GM19240 (cell line): ENCODE data around the gene MARCKSL1.

Experiments used
- DNase-seq: peaks from one replicate; pipeline ENCODE4 v3.0.0; 2011; ENCODE audit warnings: low spot score; ENCODE audit not compliant: insufficient read length

Gene MARCKSL1

DNA sequence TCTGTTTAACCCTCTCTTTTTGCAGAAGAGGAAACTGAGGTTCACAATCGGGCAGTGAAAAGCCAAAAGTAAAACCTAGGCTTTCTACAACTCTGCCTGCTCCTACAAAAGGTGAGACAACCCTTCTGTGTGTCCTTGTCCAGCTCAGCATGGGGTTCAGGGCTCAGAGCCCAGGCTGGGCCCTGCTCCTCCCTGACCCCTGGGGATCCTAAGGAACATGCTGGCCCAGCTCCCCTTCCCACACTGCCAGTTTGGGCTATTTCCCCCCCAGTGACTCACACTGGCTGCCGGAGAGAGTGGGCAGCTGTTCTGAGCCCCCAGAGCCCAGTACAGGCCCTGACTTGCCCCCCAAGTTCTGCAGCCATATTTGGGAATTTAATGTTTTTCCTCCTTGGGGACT, 17.4 kb upstream of the MARCKSL1 start:
- no peak for DNase-seq

DNA sequence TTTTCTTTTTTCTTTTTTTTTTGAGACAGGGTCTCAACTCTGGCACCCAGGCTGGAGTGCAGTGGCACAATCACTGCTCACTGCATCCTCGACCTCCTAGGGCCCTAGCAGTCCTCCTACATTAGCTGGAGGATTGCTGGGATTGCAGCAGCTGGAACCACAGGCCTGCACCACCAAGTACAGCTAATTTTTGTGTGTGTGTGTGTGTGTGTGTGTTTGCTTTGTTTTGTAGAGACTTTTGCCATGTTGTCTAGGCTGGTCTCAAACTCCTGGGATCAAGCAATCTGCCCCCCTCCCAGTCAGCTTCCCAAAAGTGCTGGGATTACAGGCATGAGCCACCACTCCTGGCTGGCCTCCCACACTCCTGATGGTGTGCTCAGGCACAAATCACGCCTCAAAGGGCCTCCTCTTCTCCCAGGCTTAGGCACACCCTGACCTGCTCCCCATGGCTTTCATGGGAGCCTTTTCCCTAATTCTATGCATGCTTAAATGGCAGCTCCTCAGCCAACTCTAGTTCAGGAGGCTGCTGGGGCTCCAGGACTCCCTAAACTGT, 16.9 kb upstream of the MARCKSL1 start:
- DNase-seq: no peak

DNA sequence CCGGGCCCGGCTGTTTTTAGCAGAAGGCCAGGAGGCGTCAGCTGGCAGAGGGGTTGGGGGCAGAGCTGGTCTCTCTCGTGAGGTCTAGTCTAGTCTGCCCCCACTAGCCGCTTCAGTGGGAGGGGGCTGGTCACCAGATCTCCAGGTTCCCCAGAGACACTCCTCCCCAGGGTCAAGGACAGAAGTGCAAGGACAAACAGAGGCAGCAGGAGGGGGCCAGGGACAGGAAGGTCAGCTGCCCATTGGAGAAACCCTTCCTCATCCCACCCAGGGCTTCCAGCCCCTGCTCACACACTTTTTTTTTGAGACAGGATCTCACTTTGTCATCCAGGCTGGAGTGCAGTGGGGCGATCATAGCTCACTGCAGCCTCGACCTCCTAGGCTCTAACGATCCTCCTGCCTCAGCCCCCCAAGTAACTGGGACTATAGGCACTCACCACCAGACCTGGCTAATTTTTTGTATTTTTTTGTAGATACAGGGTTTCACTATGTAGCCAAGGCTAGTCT, 16.3 kb upstream of the MARCKSL1 start:
- no peak for DNase-seq

DNA sequence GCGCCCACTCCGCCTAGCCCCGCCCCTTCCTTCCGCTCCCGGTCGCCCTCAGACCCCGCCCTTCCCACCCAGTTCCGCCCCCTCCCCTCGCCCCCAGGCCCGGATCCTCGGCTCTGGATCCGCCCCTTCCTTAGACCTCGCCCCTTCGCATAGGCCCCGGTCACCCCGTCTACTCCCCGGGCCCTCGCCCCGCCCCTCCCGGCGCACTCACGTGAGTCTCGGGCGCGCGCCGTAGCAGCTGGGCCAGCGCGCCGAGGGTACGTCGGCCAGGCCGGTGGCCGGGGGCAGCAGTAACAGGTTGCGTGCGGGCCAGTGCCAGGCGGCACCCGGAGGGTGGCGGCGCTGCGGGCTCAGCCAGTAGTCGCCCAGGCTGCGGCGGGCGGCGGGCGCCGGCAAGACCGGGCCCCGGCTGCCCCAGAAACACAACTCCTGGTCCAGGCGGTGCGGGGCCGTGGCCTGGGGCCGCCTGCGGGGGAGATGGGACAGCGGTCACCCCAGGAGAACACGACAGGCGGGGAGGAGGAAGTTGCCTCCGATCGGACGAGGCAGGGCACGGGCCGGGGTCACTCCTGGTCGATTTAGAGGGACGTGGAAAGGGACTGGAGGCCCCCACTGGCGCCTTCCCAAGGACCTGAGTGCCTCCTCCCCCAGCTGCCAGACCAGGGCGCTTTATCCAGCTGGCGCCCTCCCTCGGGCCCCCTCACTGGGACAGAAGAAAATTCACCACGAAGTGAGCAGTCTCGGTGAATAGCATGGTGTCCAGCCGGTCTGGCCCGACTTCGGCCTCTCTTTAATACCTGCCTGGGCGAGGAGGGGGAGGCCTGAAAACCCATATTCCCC, 15.6 kb upstream of the MARCKSL1 start:
- DNase-seq: peak; percentile 88

DNA sequence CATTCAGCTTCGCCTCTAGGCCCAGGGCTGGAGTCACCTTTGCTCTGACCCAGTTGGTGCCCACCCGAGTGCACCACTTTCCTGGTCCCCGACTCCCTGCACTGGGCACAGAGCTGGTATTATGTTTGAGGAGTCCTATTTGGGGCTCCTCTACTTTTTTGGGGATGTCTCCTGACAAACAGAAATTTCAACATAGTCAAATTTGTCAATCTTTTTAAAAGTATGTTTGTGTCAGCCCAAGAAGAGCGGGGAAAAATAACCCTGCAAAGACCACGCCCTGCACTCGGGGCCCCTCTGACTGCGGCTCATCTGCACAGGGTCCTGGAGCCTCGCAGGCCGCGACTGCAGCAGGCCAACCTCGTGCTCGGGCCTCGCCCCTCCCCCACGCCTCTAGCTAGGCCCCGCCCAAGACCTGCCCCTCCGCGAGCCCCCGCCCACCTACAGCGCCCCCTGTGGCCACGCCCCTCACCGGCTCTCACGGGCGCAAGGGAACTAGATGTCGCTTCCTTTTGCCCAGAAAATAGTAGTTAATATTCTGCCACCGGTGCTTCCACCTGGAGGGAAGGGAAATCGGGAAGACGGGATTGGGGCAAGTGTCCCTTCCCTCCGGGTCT, 14.9 kb upstream of the MARCKSL1 start:
- DNase-seq: peak; percentile 59

DNA sequence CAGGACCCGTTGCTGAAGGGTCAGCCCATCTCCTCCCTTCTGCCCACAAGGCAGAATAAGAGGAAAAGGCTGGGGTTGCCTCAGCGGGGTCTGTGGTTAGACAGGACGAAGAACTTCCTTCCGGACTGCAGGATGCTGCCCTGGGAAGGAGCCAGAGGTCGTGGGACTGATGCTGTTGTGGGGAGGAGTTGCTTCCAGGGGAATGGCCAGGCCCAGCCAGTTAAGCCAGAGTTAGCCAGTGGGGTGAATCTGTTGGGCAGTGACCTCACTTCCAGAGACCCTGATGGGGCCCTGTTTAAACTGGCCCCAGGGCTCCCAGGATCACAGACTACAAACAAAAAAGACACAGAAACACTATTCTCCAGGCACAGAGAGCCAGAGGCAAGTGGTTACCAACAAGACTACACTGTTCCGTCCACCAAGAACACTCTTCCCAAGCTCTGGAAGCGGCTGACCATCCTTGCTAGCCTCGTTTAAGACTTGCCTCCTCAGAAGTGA, 13.2 kb upstream of the MARCKSL1 start:
- DNase-seq: no peak

DNA sequence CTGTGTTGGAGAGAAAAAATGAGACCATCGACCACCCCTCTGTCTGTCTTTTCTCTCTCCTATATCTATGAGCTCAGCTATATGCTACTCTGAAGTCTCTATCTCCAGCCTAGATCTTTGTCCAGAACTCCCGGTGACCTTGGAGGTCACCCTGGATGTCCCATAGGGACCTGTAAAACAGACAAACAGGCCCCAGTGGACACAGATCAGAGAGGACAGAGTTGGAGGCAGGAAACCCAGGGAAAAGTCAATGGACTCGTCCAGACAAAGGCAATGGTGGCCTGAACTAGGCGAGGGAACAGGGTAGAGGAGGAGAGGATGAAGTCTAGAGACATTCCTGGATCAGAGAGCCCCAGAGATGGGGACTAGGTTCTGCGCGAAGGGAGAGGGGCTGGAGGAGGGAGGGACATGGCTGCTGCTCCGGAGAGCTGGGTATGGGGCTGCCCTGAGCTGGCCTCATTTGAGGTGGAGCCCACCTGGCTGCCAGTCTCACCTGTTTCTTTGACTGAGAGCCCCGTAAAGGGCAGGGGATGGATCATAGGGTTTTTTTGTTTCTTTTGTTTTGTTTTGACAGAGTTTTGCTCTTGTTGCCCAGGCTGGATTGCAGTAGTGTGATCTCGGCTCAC, 10.6 kb upstream of the MARCKSL1 start:
- no peak for DNase-seq

DNA sequence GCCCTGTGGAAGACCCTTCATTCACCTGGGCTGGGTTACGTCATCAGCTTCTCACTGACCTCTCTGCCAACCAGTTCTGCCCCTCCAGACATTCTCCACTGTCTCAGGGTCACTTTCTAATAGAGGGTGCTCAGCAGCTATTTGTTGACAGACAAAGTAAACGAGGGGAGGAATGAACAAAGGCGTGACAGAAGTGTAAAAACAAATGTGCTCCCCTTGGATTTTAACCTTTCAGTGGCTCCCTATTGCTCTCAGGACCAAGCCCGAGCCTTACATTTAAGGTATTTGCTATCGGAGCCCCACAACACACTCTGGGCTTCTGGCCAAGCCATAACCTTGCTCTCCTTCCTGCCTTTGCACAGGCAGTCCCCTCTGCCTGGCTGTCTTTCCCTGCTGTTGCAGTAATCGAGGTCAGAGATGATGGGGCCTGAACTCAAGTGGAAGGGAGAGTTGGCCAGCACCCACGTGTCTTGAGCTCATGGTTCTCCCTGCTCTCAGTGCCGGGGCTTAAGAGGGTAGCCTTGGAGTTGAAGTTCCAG, 9.3 kb upstream of the MARCKSL1 start:
- no peak for DNase-seq

DNA sequence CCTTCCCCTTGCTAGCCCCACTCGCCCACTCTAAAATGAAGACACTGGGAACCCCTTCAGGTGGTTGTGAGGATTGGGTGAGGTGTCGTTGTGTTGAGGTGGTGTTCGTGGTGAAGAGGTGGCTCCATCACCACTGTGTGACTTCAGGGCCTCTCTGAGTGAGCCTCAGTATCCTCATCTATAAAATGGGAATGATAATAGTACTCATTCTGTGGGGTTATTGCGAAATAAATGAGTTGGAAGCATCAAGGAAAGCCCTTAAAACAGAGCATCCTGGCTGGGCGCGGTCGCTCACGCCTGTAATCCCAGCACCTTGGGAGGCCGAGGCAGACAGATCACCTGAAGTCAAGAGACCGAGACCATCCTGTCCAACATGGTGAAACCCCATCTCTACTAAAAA, 6.7 kb upstream of the MARCKSL1 start:
- no peak for DNase-seq

DNA sequence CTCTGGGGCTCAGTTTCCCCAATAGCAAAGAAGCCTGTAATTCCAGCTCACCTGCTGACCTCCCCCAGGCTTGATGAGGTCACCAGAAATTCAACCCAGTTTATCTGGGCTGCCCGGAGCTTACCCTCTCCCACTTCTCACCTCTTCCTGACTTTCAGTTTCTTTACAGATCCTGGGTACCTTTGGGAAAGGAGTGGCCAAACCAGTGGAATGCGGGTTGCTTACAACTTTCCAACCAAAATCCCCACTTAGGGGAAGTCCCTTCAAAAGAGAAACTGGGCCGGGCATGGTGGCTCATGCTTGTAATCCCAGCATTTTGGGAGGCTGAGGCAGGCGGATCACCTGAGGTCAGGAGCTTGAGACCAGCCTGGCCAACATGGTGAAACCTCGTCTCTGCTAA, 5.9 kb upstream of the MARCKSL1 start:
- no peak for DNase-seq

DNA sequence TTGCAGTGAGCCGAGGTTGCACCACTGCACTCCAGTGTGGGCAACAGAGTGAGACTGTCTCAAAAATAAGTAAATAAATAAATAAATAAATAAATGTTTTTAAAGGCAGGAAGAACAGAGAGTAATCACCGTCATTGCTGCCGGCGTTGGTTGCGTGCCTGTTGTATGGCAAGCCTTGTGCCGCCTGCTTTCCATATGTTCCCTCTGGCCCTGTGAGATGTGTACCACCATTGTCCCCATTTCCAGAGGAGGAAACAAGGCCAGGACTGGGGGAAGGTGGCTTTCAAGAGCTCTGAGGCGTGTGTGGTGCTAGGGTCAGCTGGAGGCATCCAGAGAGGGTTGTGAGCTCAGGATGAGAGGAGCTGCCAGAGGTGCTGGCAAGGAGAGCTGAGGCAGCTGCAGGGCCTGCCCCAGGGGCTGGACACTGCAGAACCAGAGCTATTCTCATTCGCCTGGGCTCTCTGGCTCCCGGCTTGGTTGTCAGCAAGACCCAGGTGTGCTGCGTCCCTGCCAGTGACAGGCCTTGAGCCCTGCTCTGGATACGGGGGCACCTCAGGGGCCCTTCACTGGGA, 5.2 kb upstream of the MARCKSL1 start:
- no peak for DNase-seq

DNA sequence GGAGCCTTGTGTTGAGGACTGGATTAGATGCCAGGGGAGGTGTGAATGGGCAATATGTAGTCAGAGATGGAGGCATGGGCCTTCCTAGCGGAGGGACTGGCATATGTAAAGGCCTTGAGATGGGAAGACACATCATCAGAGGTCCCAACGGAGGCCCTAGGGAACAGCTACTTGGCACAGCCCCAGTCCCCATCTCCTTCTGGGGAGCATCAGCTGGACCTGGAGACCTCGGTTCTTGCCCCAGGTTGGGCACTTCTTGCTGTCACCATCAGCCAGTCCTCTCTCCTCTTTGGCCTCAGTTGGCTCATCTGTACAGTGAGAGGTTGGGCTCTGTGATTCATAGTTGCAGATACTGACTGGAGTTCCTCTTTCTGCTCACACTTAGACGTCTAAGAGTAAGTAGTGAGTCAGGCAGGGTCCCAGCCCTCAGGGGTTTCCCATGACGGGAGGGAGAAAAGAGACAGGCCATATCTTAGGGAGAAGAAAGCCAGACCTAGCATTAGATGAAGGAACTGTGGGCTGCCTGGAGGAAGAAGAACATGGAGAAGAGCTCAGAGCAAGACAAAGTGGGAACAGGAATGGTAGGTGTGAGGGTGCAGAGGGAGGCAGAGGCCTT, 3.4 kb upstream of the MARCKSL1 start:
- no peak for DNase-seq

DNA sequence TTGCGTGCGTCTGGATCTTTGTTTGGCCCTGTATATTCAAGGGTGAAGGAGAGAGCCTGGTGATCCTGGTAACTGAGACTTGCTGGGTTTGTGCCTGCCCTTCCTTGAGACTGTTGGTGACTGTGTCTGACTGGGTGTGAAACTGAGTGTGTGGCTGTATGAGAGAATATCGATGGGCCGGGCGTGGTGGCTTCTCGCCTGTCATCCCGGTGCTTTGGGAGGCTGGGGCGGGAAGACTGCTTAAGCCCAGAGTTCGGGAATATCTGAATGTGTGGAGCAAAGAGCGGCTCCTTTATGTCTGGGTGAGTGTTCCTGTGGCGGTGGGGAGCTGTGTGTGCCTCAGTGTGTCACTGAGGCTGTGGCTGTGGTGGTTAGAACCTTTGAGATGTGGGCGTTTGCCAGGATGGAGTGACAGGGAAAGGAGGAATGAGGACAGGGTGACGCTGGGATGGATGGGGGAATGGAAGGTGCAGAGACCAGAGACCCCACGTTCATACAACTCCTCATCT, 2.7 kb upstream of the MARCKSL1 start:
- DNase-seq: no peak

DNA sequence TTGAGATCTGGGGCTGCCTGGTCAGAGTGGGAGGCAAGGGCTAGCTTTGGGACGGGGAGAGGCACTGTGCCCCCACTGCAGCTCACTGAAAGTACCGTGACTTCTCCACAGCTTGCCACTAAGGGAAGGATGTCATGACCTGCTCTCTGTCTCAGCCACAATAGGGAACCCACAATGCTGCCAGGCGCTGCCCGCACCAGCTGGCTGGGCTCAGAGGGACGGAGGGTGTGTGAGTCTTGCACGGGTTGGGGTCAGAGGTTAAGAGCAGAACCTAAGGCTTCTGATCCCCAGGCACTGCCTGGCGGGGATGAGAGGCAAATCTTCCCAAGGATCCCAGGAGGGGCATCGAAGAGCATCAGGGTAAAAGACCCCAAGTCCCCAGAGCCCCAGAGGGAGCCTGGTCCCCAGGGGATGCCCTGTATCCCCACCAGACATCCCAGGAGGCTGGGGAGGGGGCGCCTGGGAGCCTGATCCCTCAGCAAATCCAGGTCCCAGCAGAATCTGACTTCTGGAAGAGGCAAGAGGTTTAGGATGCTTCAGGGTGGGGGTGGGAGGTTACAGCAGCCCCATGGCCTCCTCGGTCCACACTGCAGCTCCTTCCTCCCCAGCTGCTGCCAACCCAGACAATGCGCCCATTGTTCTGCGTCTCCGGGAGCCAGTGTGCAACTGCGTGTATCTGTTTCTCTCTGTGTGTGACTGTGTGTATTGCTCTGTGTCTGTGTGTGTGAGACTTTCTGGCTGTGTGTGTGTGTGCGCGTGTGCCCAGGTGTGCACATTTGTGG, 2.0 kb upstream of the MARCKSL1 start:
- DNase-seq: no peak

DNA sequence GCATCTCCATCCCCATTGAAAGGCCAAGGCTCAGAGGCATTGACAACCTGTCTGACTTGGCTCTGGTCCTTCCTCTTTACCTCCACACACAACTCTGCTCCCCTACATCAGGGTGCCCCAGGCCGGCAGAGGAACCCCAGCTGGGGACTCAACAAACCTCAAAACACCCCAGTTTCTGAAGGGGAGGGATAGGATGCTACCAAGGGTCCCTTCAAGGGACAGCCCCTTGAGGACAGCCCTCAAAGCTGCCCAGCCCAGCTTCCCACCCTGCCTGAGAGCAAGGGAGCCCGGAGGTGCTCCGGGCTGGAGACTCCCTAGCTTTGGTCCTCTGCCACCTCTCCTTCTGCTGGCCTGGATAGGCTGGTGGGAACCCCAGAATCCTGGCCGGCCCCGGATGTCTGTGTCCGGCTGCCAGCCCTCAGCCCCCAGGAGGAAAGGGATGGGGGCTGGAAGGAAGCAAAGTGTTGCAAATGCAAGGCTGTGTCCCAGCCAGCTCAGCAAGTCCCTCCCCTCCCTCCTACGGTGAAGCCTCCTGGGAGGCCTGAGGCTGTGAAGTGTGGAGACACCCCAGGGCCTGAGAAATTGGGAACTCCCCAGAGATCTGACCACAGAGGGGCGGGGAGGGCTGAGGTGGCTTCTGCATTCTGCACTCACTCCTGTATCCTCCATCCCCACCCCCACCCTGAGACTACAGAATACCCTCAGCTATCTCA, 1.1 kb upstream of the MARCKSL1 start:
- no peak for DNase-seq

DNA sequence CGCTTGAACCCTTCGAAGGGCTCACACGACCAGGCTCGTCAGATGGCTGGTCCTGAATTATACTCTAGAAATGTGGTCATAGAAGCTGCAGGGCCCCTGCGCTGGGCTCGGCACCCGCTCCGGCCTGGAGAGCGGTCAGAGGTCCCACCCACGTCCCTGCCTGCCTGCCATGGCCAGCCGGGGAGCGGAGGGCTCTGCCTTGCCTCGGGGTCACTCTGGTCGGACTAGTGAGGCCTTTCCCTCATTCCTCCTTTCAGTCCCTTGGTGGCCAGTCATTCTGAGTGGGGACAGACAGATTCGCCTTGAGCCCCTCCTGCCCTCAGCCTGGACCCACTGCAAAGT, 529 bp upstream of the MARCKSL1 start:
- DNase-seq: no peak

DNA sequence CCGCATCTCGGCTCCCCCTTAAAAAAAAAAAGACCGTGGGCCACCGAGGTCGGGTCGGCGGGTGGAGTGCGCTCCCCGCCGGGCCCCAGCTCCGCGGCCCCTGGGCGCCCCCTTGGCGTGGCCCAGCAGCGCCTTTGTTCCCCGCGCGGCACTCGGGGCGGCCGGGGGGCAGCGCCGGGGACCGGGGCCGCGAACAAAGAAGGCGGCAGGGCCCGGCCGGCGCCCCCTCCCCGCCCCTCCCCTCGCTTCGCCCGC, 571 bp downstream of the MARCKSL1 start:
- DNase-seq: no peak

DNA sequence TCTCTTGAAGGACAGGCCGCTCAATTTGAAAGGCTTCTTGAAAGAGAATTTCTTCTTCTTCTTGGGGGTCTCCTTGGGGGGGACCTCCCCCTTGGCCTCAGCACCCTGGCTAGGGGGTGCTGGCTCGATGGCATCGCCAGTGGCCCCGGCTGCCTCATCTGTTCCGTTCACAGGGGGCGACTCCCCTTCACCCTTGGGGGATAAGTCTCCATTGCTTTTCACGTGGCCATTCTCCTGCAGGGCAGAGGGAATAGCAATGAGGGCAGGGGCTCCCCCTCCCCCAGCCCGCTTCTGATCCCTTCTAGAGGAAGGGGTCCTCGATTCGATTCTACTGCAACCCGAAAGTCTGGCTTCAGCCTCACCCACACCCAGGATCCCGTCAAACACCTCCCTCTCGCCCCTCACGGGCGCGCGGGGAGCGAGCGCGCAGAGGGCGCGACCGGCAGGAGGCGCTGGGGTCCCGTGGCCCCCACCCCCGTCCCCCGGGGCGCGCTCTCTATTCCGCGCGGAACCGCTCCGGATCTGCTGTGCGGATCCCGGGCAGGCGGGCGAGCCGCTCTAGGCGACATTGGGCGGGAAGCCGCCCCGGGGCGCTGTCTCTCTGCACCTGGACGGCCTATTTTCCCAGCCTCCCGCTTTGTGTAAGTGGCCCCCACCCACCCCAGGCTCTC, 1.0 kb downstream of the MARCKSL1 start:
- DNase-seq: no peak

DNA sequence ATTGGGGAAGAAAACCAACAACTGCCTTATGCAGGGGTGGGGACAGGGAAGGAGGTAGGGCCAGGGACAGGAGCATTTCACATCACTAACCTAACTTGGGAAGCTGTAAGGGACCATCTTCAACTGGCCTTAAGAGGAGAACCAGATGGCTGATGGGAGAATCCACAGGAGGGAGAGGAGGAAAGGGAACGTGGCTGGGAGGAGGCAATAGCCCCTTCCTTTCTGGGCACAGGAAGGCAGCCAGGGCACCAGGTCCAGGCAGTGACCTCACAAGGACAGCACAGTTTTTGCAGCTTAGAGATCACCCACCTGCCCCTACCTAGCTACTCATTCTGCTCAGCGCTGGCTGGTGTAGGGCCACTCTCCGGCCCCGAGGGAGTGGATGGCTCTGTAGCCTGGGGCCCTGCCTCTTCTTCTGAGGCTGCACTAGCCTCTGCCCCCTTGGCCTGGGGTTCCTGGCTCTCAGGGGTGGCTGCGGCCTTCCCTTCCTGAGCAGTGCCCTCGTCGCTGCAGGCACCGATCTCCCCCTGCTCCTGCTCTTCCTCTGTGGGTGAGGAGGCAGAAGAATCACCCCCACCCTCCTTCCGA, 1.7 kb downstream of the MARCKSL1 start:
- no peak for DNase-seq
